GM19328 (cell line): ENCODE data around the gene P4HB.
A peak's percentile ranks its signal among the peaks of the same experiment; 100 is the strongest.

Source experiments
- ATAC-seq: cut with Tn5 transposase; IDR thresholded peaks from one replicate; pipeline ENCODE4 v1.9.1; 2021; ENCODE audit warnings: mild to moderate bottlenecking, moderate library complexity; ENCODE audit not compliant: unreplicated experiment

P4HB gene

DNA sequence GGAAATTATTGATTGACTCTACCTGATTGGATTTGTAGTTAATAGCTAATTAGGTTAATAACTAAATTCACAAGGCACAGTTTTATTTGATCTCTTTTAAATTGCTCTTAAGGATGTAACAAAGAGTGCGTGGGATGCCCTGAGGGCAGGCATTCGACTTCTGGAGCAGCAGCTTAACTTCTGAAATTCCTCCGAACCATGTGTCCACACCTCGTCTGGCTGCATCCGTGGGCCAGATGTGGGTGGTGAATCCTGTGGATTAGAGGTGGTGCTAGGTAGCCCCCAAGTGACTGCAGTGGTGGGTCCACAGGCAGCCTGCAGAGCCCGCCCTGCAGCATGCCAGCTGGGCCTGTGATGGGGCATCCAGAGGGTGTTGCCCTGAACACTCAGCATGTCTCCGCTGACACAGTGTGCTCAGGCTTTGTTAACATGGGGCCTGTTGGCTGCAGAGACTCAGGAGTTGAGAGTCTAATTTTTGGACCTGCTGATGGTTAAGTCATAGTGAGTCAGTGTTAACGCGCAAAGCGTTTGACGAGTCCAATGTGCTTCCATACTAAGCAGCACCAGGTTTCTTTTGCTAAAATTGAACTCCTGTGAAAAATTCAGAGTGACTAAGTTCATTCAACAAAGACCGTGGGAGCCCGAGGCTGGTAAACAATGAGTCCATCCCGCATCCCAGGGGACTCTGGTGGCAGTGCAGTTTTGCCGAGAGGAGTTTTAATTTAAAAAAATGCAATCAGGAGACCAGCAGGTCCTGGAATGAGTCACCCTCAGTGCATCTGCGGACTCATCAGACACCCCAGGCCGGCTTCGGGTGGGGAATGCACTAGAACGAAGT is 37.9 kb upstream of the P4HB start:
- ATAC-seq, result no peak

DNA sequence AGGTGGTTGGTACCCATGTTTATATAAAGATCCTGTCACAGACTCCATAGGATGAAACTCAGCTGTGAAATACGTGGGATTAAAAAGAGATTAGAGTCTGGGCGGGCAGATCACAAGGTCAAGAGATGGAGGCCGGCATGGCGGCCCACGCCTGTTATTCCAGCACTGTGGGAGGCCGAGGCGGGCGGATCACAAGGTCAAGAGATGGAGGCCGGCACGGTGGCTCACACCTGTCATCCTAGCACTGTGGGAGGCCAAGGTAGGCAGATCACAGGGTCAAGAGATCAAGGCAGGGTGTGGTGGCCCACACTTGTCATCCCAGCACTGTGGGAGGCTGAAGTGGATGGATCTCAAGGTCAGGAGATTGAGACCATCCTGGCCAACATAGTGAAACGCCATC is 35.1 kb upstream of the P4HB start:
- ATAC-seq, result no peak

DNA sequence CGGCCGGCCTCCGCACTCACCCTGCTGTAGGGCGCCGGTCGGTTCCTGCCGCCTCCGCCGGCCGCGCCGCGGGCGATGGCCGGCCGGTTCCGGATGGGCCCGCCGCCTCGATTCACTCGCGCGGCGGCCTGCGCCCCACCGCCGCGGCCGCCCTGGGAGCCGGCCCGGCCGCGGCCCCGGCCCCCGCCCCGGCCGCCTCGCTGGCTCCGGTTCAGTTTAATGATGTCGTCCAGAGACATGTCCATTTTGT is 30.9 kb upstream of the P4HB start:
- ATAC-seq, result peak; percentile 16

DNA sequence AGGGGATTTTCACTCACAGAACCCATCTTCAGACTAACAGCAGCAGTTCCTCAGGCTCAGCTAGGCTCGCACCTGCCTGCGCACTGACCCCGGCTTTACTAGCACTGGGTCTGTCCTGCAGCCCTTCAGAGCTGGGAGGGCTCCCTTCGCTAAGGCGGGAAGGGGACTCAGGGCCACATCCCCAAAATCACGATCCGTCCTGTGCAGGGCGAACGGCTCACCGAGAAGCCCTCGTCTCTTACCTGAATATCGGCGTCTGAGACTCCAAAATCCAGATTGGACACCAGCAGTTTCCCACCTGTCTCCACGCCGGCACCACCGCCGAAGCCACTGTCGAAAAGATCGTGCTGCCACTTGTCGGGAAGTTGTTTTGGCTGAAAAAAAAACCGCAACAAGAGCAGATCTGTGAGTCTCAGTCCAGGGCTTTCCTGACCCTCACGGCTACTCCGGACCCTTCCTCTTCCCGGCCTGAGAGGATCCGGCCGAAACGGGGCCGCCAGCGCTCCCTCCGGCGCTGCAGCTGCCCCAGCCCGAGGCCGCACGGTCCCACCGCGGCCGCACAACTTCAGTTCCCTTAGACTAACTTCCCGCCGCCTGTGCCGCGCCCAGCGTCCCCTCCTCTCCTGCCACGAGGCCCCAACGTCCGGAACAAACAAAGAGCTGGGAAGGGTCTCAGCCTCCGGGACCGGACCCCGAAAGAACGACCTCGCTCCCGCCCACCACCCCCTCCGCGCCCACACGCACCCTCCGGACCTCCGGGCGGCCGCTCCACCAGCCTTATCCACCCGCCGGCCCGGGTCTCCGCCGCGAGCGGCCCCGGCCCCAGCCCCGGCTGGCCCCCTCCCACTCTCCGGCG is 30.3 kb upstream of the P4HB start:
- ATAC-seq, result peak; percentile 6

DNA sequence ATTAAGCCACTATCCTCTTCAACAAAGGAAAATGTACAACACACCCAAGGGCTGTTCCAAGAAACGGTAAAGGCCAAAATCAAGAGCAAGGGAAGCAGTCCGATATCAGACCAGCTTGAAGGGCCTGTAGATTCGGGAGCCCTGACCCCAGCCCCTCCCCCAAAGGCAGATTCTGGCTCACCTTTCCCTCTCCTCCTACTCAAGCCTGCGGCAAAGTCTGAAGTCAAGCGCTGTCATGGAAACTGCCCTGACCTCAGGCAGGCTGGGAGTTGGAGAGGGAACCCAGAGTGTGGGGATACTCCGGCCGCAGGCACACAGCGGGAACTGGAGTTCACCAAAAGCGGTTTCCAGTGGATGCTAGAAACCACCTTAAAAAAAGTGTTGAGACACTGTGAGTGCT is 29.3 kb upstream of the P4HB start:
- ATAC-seq, result no peak

DNA sequence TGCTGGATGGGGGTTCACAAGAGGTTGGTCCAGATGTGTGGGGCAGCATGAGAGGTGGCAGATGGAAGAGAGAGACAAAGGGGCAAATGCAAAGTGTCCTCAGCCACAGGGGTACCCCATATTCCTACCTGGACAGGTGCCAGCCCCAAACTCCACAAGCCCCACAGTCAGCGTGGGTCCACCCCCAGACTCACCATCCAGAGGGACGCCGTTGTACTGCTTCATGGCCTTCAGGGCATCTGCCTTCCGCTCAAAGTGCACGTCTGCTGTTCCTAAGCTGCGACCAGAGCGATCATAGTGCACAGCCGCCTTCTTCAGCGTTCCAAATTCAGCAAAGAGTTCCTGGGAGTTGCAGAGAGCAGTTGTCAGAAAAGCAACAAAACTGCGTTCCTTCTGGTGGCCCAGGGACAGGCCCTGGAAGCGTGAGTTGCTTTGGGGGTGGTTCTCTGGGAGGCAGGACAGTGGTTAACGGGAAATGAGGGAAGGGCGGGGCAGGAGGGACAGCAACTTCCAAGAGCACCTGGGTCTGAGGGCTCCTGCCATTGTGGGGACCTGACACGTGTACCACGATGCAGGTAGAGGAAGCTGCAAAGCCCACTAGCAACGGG is 28.8 kb upstream of the P4HB start:
- no peak for ATAC-seq

DNA sequence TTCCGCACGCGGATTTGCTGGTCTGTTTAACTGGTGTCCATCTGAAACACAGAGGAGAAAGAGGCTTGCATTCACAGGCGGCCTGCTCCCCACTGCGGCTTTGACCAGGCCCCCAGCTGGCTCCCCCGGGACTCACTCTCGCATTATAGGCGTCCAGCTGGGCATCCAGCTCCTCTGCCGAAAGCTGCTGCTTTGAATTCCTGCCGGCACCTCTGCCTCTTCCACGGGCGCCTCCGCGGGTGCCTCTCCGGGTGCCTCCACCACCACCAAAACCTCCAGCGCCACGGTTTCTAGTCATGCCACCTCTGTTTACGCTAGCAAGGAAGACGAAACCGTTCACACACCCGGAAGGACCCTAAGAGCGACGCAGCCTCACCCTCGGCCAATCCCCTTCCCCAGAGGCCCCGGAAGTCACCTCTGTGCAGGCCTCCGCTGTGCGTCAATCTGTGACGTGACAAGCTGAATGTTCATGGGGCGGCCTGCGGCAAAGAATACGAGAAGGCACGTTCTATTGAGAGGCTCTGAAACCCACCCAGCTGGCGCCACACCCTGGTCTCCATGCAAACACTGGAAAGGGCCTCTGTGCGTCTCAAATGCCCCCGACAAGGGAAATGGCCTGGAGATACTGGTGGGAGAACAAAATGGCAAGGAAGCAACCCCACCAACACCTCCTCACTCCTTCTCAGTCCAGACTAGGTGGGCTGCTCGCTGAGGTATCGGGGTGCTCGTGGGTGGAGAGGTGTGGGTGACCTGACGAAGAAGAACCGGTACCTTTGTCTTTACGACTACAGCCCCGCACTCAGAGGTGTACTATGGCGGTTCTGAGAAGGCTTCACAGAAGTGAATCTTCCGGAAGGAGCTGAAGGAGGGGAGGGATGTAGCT is 28.0 kb upstream of the P4HB start:
- ATAC-seq, result no peak

DNA sequence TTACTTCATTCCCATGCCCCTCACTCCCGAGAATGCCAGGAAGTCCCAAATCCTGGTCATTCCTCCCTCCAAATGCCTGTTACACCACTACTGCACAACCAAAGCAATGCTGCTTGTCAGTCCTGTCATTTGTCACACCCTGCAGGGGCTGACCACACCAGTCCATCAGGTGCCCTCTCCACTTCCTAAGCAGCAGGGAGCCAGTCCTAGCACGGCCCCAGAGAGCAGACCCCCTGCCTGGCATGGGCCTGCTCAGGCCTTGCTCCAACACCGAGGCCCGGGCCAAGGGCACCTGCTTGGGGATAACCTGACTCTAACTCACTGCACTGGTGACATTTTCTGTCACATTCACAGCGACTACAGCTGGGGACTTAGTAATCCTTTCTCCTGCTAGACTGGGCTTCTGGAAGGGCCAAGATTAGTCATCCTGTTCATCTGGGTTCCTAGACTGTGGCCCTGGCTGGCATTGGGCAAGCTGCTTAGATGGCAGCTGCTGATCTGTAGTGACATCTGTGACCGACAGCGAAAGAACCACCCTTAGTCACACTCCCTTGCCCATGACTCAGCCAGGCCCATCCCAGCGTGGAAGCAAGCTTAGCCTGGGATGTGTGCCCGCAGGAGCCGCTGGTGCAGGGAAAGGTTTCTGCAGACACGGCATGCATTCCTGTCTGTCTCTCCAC is 25.7 kb upstream of the P4HB start:
- no peak for ATAC-seq

DNA sequence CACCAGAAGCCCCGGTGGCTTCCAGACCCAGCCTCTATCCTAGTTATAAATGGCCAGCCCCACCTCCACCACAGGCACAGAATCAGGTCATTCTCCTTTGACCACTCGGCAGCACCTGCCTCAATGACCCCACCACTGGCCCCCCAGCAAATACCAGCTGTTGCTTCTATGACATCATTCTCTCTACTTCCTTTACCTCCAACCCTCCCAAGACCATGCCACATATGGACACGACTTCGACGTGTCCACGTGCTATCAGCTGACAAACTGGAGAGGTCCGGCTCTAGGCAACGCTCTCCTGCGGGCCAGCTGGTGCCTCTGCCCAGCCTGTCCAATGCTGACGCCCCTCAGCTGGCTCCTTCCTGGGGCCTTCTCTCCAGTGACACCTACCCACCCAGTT is 25.1 kb upstream of the P4HB start:
- ATAC-seq, result no peak

DNA sequence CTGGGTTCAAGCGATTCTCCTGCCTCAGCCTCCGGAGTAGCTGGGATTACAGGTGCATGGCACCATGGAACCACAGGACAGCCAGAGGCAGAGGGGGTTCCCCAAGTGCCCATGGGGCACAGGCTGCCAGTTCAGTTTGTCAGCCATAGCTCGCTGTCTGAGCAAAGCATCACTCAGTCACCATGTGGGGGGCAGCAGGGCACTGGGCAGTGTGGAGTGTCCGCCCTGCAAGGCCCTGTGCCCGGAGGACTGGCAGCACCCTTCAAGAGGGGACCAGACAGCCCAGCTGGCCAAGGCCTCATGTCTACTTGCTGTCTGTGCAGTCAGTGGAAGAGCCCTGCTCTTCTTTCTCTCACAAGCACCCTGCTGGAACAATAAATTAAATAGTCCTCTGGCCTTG is 24.6 kb upstream of the P4HB start:
- no peak for ATAC-seq

DNA sequence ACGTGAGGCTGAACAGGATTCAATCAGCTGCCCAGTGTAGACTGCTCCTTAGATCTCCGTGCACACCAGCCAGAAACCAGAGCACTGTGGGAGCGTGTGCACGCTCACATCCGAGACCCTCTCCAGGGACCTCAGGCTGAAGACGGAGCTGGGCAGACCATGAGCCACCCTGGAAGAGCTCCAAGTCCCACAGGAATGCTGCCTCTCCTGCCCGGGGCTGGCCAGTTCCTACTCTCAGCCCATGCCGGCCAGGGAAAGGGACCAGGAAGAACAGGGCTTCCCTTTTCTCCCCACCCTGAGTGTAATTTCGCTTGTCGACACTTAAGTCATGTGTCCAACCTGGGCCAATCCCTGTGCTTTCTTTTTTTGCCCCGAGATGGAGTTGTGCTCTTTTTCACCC is 24.2 kb upstream of the P4HB start:
- no peak for ATAC-seq

DNA sequence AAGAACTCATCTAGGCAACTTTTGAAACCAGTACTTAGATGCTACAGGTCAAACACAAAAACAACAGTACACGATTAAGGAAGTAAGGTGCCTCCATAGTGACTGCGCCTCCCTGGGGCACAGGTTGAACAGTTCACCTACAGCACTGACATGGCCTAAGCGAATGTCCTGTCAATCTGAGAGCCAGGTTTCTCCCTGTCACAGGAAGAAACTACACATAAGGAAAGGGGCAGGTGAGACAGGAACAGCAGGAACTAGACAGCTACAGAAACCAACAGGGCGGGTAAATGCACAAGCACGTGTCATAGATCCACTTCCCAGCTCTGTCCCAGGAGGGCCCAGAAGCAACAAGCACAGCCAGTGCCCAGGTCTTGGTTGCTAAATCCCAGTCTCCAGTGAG is 18.8 kb upstream of the P4HB start:
- ATAC-seq, result no peak

DNA sequence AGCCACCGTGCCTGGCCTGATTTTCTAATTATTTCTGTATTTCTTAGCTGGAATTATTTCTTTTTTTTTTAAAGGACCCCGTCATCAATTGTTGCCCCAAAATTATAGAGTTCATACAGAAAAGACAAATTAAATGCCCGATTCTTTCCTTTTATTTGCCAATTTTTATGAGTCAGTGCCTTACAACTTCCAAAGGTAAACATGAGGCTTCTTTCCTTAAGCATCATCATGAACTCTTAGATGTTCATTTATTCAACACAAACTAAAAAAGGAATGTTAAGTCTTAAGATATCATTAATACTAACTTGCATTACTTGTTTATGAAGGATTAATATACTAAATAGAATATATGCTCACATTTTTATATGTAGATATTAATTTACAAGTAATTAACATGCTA is 18.0 kb upstream of the P4HB start:
- no peak for ATAC-seq

DNA sequence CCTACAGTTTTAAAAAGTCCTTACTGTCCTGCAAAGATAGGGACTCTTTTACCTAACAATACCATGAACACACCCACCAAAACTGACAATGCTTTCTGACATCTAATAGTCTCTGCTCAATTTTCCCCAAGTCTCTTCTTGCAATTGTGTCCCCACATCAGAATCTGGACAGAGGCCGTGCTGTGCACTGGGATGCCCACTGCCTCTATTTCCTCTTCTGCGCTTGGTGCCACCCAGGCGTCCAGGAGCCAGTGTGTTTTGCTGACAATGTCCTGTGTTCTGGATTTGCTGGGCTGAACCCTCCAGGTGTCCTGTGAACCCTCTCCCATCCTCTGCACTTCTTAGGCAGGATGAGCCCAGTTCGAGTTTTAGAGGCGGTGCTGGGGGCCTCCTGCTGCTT is 17.2 kb upstream of the P4HB start:
- ATAC-seq, result no peak

DNA sequence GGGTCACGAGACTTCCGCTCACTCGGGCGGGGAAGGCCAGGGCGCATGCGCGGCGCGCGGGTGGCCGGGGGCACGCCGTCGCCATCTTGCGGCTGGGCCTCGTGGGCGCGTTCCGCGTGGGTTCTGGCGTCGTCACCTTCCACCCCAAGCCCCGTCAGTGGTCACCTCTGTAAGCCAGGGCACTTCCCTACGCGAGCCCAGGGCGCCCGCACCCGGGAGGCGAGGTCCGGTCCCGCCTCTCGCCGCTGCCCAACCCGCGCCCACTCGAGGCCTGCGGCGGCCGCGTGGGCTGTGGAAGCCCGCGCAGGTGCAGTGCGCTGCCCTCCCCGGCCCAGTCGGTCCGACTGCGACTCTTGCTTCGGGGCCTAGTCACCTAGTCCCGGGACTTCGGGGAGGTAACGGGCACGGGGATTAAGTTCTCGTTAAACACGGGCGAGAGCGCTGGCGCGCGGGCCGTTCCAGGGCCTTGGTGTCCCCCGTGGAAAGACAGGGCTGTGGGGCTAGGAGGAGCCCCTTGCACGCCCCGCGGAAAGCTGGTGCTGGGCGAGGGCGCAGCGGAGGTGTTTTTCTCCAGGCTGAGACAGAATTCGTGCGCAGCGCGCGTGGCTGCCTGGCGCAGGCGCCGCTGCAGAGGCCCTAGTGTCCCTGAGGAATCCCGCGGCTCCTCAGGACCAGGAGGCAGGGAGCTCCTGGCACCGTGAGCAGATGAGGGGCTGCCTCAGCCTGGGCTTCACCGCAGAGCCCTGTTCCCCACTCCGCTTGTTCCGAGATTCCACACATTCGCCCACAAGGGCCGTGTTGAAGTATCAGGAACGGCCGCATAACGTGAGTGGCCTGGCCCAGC is 11.3 kb upstream of the P4HB start:
- ATAC-seq, result peak; percentile 47

DNA sequence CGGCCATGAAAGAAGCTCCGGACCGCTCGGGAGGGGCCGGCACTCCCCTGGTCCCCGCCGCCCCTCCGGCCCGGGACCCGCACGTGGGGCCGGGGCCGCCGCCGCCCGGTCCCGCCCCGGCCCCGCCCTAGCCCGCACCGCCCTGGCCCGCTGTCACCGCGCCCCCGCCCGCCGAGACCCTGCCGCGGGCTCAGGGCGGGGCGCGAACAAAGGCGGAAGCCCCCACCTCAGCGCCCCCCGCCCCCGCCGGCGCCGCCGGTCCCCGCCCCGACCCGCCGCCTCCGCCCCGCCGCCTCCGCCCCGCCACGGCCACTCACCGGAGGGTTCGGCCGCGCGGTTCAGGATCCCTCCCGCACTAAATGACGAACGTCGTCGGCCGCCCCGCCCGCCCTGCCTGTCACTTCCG is 10.6 kb upstream of the P4HB start, which contains the start of gene ARHGDIA:
TSS of gene ARHGDIA (minus strand) at position 357 of the 406 bp plus-strand sequence. CDS start 1,407 bp downstream, outside the sequence.
- peak; percentile 19 for ATAC-seq

DNA sequence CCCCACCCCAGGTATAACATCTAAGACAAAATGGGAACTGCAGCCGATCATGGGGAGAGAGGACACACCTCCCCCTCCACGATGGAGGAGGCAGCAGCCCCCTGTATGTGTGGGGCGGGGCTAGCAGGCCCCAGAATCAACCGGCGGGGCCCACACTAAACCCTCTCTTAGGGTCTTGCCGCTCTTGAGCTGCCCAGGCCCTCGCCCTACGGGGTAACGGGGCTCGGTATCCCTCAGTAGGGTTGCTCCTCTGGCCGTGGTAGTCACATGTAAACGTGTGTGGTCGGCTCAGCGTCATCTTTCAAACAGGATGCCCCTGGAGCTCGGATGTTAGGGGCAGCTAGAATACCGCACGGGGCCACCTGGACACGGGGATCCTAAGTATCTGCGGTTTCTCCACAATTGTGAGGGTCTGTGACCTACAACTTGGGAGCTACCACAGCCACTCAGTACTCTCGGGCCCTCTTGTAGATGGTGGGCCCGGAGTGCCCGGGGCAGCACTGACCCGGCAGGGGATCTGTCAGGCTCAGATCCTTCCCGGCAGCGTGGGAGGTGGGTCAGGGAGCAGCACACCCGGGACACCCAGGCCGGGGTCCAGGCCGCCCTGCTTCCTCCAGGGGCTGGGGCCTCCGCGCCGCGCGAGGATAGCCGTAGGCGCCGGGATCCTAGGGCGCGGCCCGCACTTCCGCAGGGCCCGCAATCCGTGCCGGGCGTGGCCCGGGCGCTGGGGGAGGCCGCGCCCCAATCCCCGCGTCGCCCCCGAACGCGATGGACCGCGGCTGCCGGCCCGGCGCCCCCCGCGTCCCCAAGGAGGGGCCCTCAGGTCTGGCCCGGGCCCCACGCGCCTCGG is 10.0 kb upstream of the P4HB start:
- ATAC-seq, result no peak
